Epithelial cell of esophagus (primary cell): ENCODE data around the gene SLC25A19.
A peak's percentile ranks its signal among the peaks of the same experiment; 100 is the strongest.
"Not testable (repeated sequence)": the region's sequence is repeated elsewhere in the genome, so short reads cannot be mapped to it uniquely, and the experiment has no call there.

Experiments
- DNase-seq: peaks from one replicate; pipeline ENCODE4 v3.0.0; 2010; ENCODE audit warnings: low read depth
- H3K4me3 ChIP-seq: 2 replicates; pipeline ENCODE4 v1.5.1; 2011; ENCODE audit warnings: mild to moderate bottlenecking, low read length, control low read depth
- TF ChIP-seq, protein P1 (sequence below): IDR thresholded peaks from 2 replicates; pipeline ENCODE4 v1.5.1; 2011; ENCODE audit warnings: low read depth, mild to moderate bottlenecking, low read length, control low read depth, inconsistent platforms; ENCODE audit not compliant: insufficient read depth; ENCODE audit errors: missing control alignments

The SLC25A19 gene

DNA sequence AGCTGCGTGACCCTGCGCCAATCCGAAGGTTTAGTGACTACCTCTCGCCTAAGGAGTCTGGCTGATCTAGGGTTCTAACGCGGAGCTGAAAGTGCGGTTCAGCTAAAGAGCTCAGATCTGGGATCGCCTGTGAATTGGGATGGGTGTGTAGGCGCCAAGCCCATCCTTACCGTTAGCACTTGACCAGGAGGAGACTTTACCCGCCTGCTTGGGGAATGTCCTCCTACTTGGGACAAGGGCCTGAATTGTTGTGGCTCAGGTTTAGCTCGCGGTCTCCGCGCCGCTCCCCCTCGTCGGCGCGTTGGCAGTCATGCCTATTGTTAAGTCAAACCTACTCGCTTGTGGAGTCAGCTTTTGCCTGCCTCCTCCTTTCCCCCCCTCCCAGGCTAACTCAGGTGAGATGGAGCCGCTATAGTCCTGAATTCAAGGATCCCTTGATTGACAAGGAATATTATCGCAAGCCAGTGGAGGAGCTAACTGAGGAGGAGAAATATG, 27.1 kb downstream of the SLC25A19 start:
- H3K4me3 ChIP-seq = peak overlapping the region; percentile 99
- TF ChIP-seq, protein P1, sequence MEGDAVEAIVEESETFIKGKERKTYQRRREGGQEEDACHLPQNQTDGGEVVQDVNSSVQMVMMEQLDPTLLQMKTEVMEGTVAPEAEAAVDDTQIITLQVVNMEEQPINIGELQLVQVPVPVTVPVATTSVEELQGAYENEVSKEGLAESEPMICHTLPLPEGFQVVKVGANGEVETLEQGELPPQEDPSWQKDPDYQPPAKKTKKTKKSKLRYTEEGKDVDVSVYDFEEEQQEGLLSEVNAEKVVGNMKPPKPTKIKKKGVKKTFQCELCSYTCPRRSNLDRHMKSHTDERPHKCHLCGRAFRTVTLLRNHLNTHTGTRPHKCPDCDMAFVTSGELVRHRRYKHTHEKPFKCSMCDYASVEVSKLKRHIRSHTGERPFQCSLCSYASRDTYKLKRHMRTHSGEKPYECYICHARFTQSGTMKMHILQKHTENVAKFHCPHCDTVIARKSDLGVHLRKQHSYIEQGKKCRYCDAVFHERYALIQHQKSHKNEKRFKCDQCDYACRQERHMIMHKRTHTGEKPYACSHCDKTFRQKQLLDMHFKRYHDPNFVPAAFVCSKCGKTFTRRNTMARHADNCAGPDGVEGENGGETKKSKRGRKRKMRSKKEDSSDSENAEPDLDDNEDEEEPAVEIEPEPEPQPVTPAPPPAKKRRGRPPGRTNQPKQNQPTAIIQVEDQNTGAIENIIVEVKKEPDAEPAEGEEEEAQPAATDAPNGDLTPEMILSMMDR = no peak
- peak; percentile 34 for DNase-seq

DNA sequence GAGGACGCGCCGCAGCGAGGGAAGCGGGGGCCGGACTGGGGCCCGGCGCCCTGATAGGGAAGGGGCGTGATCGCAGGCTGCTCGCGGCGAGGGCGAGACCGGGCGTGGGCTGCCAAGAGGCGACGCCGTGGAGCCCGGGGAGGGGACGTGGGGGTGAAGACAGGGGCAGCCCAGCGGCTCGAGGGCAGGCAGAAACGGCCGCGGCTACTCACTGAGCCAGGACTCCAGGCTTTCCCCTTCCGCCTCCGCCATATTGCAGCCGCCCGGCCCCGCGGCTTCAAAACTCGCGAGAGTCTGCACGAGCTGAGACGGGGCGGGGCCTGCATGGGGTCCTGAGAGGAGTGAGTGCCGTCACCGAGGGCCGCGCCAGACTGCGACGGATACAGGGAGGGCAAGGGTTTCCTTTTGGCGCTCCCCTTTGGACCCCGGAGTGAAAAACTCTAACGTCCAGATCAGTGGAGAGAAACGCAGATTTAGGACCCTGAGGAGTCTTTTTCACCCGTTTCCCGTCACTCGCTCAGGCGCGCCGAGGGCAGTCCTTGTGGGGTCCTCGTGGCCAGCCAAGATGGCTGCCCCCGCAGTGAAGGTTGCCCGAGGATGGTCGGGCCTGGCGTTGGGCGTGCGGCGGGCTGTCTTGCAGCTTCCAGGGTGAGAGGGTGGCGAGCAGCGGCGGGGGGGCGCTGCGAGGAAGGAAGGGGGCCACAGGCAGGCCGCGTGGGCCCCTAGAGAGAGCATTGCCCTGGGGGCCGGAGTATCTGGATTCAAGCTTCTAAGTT, 27.7 kb downstream of the SLC25A19 start, which contains the start of the genes GGA3 and MRPS7:
TSS of gene GGA3 (minus strand) at position 271 of the 776 bp plus-strand sequence. CDS start at position 252, 19 bp downstream.
TSS of gene MRPS7 (plus strand) at position 544 of the 776 bp plus-strand sequence. CDS start at position 566, 22 bp downstream.
- DNase-seq = peak; percentile 94
- peak within 1 kb of the TSS; percentile 99 for H3K4me3 ChIP-seq
- TF ChIP-seq, protein P1 = no peak

DNA sequence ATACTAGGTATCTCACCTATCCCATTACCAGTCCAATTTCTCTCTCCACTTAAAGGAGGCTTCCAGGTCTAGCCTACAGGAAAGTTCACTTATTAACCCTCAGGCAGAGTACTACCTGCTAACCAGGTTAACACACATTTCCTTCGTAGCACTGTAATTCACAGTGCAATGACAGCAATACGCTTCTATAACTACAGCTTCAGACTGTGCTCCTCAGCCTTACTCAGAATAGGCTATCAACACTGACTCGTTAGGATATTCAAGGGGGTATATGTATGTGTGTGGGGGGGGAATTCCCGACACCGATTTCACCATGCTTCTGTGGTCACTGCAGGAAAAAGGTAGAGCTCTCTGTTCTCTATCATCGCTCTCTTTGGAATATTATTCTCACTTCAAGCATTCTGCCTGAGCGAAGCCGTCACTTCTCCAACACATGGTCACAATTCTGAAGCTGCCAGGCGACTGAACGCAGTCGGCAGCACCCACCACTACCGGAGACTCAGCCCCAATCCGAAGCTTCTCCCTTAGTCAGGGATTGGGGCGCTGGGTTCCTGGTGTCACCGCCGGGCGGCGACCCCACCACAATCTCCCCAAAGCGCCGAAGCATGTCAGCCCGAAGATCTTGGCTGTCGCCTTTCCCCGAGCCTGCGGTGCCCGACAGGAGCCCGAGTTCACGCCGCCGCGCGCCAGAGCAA, 28.4 kb downstream of the SLC25A19 start:
- H3K4me3 ChIP-seq = peak overlapping the region; percentile 99
- TF ChIP-seq, protein P1 = no peak
- DNase-seq = peak; percentile 35

DNA sequence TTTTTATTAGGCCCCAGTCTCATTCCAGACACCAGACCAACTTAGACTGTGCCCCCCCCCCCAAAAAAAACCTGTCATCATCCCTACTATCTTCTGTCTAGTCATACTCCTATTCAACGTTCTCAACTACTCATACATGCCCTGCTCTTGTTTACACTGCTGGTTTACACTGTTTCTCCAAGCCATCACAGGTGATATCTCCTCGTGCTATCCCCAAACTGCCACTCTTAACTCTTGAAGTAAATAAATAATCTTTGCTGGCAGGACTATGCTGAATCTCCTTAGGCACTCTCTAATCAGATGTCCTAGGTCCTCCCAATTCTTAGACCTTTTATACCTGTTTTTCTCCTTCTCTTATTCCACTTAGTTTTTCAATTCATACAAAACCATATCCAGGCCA, 32.0 kb downstream of the SLC25A19 start:
- not testable (repeated sequence) for DNase-seq, H3K4me3 ChIP-seq

DNA sequence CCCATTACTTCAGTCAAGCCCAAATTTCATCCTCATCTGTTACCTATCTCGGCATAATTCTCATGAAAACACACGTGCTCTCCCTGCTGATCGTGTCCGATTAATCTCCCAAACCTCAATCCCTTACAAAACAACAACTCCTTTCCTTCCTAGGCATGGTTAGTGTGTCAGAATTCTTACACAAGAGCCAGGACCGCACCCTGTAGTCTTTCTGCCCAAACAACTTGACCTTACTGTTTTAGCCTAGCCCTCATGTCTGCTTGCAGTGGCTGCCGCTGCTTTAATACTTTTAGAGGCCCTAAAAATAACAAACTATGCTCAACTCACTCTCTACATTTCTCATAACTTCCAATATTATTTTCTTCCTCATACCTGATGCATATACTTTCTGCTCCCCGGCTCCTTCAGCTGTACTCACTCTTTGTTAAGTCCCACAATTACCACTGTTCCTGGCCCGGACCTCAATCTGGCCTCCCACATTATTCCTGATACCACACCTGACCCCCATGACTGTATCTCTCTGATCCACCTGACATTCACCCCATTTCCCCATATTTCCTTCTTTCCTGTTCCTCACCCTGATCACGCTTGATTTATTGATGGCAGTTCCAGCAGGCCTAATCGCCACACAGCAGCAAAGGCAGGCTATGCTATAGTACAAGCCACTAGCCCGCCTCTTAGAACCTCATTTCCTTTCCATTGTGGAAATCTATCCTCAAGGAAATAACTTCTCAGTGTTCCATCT, 33.1 kb downstream of the SLC25A19 start:
- H3K4me3 ChIP-seq = not testable (repeated sequence)
- peak; percentile 45 for DNase-seq

DNA sequence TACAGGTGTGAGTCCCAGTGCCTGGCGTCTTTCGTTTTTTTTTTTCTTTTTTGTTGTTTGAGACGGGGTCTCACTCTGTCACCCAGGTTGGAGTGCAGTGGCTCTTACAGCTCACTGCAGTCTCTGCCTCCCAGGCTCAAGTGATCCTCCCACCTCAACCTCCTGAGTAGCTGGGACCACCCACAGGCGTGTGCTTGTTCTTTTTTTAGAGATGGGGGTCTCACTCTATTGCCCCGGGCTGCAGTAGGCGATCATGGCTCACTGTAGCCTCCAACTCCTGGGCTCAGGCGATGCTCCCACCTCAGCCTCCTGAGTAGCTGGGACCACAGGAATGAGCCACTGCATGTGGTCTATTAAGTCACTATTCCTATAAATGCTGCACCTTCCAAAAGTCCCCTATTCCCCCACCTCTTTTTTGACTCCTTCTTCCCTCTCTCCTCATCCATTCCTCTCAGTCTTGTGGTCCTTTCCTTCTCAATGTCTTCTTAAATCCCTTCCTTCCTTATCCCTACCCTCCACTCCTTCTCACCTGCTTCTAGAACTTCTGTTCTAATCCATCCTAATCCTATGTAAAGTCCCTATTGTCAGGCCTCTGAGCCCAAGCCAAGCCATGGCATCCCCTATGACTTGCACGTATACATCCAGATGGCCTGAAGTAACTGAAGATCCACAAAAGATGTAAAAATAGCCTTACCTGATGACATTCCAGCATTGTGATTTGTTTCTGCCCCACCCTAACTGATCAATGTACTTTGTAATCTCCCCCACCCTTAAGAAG, 37.0 kb downstream of the SLC25A19 start:
- H3K4me3 ChIP-seq = no peak overlapping the region
- TF ChIP-seq, protein P1 = no peak
- no peak for DNase-seq

DNA sequence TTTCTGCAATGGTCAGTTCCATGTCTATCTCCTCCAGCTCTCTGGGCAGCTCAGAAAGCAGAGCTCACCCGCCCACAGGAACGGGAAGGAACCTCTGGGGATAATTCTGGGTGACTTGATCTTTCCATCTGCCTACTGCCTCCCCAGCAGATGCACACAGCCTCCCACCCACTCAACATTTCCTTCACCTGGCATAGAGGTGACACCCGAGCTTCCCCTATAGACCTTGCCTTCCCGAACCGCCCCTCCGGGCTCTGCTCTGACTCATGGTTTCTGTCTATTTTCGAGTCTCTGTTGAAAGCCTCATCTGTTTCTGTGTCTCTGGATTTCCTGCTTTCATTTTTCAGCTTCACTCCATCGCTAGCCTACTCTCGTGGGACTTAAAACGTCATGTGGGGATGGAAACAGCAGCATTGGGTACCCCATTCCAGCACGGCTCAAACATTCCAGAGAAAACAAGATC, 39.2 kb downstream of the SLC25A19 start:
- TF ChIP-seq, protein P1 = no peak
- no peak overlapping the region for H3K4me3 ChIP-seq
- DNase-seq = peak; percentile 70
